HepG2 (cell line): Measurements from ENCODE around the gene TKTL2. TPM values are rescaled to one million over a fixed set of nuclear protein-coding genes. Genes with fewer than 3 reads are reported as not detected.

Experiments used
- NFYC ChIP-seq: IDR thresholded peaks from 2 replicates; pipeline ENCODE4 v1.6.1; 2016; ENCODE audit warnings: missing genetic modification reagents, missing compliant biosample characterization
- polyA plus RNA-seq, 8 experiments: library from polyadenylated mRNA; depleted of rRNA in 3 of 8; stranded (reverse) in 7 of 8; unstranded in 1 of 8; fragments of >200 nt; fragmentation: Illumina TruSeq in 4 of 8; extraction: Trizol in 4 of 8; gene quantifications; 2 replicates each; pipeline versions ENCODE4 v1.2.1 to v1.2.3, GENCODE V29; 2011 to 2016; ENCODE audit warnings: low read depth in 4 of 8, missing spikeins in 1 of 8, mixed read lengths in 1 of 8; ENCODE audit not compliant: insufficient read depth in 1 of 8
- total RNA-seq, 5 experiments: library from RNA; depleted of rRNA; stranded (reverse); fragments of >200 nt; fragmentation: Illumina TruSeq; extraction: Trizol; gene quantifications; 2 replicates each; pipeline ENCODE4 v1.2.3, GENCODE V29; 2016; ENCODE audit warnings: low read depth in 1 of 5

Gene TKTL2
- total and polyA plus RNA-seq, 2 of the 13 experiments (the other 11 are each of a cell fraction or from before 2014, with no cell fraction given), result not detected

GRCh38 chr4:163440040-163440439 is 33.5 kb downstream of the TKTL2 start (continued):
- TF ChIP-seq NFYC (CRISPR knock-in tag), result no peak

Other genes starting within 250 kb of the TKTL2 start
- not detected in 2 replicates for gene NPY1R, start 141.2 kb downstream of the TKTL2 start, total RNA-seq (2016; rRNA removed; fragmentation: Illumina TruSeq; extraction: Trizol)
- gene NPY1R, start 141.2 kb downstream of the TKTL2 start, polyA plus RNA-seq (2011; rRNA removed), result not detected in 2 replicates
- gene NPY5R, start 129.9 kb downstream of the TKTL2 start, total RNA-seq (2016; rRNA removed; fragmentation: Illumina TruSeq; extraction: Trizol), result not detected in 2 replicates
- gene NPY5R, start 129.9 kb downstream of the TKTL2 start, polyA plus RNA-seq (2011; rRNA removed), result not detected in 2 replicates
- gene TMA16, start 20.9 kb upstream of the TKTL2 start, total RNA-seq (2016; rRNA removed; fragmentation: Illumina TruSeq; extraction: Trizol), result 52.5 and 69.0 TPM in 2 replicates
- gene TMA16, start 20.9 kb upstream of the TKTL2 start, polyA plus RNA-seq (2011; rRNA removed), result 5.5 and 8.1 TPM in 2 replicates